SU-DHL-6 (cell line): ENCODE measurements around the gene NPFF.

Experiments used
- H2AFZ ChIP-seq: fragments of 200-600 bp; sonication (generic); 2 replicates; pipeline ENCODE4 v1.6.1; 2014; ENCODE audit warnings: low read depth, mild to moderate bottlenecking, moderate library complexity, mixed read lengths, antibody characterized with exemption, low read length; ENCODE audit not compliant: severe bottlenecking
- H3F3A ChIP-seq: fragments of 200-600 bp; shearing (Covaris generic); 2 replicates; pipeline ENCODE4 v1.6.0; 2016; ENCODE audit warnings: antibody characterized with exemption, mild to moderate bottlenecking; ENCODE audit not compliant: insufficient read depth
- H3K27ac ChIP-seq: fragments of 200-600 bp; sonication (generic); 2 replicates; pipeline ENCODE4 v1.5.1; 2016; ENCODE audit warnings: low read depth, mild to moderate bottlenecking, low read length, moderate library complexity, mixed read lengths
- H3K27me3 ChIP-seq: fragments of 200-600 bp; sonication (generic), shearing (Covaris generic); 2 replicates; pipeline ENCODE4 v1.6.0; 2014; ENCODE audit warnings: mild to moderate bottlenecking, low read length
- H3K36me3 ChIP-seq: fragments of 200-600 bp; sonication (generic); 2 replicates; pipeline ENCODE4 v1.6.1; 2014; ENCODE audit warnings: mild to moderate bottlenecking, low read length, mixed read lengths
- H3K4me2 ChIP-seq: fragments of 300-600, 200-600 bp; shearing (Covaris generic), sonication (generic); 2 replicates; pipeline ENCODE4 v1.6.0; 2014; ENCODE audit warnings: low read length, low read depth, mild to moderate bottlenecking; ENCODE audit not compliant: poor library complexity, severe bottlenecking
- H3K4me3 ChIP-seq: fragments of 200-600 bp; sonication (generic); 2 replicates; pipeline ENCODE4 v1.5.1; 2014; ENCODE audit warnings: antibody characterized with exemption, low read length, mild to moderate bottlenecking, mixed read lengths; ENCODE audit not compliant: insufficient read depth, poor library complexity, severe bottlenecking
- H3K79me2 ChIP-seq: fragments of 200-600 bp; sonication (generic); 2 replicates; pipeline ENCODE4 v1.6.1; 2014; ENCODE audit warnings: mild to moderate bottlenecking, low read length, moderate library complexity; ENCODE audit not compliant: insufficient read depth
- H3K9ac ChIP-seq: fragments of 200-600 bp; sonication (generic); 2 replicates; pipeline ENCODE4 v1.7.0; 2014; ENCODE audit warnings: mild to moderate bottlenecking, low read length
- H3K9me2 ChIP-seq: fragments of 200-600 bp; sonication (generic); replicated peaks from 2 replicates; pipeline ENCODE4 v1.6.1; 2014; ENCODE audit warnings: low read length; ENCODE audit not compliant: insufficient read depth
- H3K9me3 ChIP-seq: fragments of 200-600 bp; sonication (generic); 2 replicates; pipeline ENCODE4 v1.6.1; 2014; ENCODE audit warnings: low read length, mixed read lengths; ENCODE audit not compliant: insufficient read depth
- H4K20me1 ChIP-seq: fragments of 200-600 bp; sonication (generic); 2 replicates; pipeline ENCODE4 v1.6.1; 2014; ENCODE audit warnings: low read depth, mild to moderate bottlenecking, antibody characterized with exemption, low read length, moderate library complexity, mixed read lengths
- EZH2phosphoT487 ChIP-seq: fragments of 200-600 bp; sonication (generic), shearing (Covaris generic); conservative IDR thresholded peaks from 2 replicates; pipeline ENCODE4 v1.6.1; 2018; ENCODE audit warnings: mild to moderate bottlenecking, antibody characterized with exemption, low read length, moderate library complexity, mixed read lengths
- TF ChIP-seq, protein P1 (sequence below): fragments of 200-600 bp; sonication (generic); IDR thresholded peaks from one replicate; pipeline ENCODE4 v1.5.1; 2017; ENCODE audit warnings: antibody characterized with exemption, mild to moderate bottlenecking, low read length, moderate library complexity; ENCODE audit not compliant: insufficient read depth, poor library complexity, severe bottlenecking

Gene NPFF

DNA sequence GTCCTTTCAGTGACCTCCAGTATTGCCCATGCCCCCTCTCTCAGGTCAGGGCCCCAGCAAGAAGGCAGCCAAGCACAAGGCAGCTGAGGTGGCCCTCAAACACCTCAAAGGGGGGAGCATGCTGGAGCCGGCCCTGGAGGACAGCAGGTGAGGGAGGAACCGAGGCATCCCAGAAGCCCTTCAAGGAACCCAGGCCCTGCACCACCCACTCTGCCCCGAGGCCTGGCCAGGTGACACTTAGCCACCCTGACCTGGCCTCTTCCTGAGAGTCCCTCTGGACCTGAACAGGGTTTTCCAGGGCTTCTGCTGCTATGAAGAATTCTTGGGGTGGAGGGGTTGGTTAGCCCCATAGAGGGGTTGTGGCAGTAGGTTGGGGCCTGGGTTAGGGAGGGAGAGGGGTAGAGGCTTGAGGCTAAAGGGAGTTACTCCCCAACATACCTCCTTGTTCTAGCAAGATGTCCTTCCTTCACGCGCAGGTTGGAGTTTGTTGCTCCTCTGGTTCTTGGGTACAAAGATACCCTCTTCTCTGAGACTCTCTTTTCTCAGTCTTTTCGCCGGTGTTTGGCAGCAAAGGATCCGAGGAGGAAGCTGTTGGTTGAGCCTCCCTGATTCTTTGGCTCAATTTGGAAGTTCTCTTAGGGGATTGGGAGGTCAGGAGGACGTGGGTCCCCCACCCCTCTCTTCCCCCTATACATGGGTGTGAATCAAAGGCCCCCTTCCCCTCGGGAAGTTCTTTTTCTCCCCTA is 4.1 kb downstream of the NPFF start:
- no peaks in the 10 kb centered on the region for H3K9me2 ChIP-seq
- H3K4me2 ChIP-seq, result peak overlapping the region; percentile 74
- TF ChIP-seq EZH2phosphoT487, result no peak
- TF ChIP-seq, protein P1, sequence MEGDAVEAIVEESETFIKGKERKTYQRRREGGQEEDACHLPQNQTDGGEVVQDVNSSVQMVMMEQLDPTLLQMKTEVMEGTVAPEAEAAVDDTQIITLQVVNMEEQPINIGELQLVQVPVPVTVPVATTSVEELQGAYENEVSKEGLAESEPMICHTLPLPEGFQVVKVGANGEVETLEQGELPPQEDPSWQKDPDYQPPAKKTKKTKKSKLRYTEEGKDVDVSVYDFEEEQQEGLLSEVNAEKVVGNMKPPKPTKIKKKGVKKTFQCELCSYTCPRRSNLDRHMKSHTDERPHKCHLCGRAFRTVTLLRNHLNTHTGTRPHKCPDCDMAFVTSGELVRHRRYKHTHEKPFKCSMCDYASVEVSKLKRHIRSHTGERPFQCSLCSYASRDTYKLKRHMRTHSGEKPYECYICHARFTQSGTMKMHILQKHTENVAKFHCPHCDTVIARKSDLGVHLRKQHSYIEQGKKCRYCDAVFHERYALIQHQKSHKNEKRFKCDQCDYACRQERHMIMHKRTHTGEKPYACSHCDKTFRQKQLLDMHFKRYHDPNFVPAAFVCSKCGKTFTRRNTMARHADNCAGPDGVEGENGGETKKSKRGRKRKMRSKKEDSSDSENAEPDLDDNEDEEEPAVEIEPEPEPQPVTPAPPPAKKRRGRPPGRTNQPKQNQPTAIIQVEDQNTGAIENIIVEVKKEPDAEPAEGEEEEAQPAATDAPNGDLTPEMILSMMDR, result no peak
- no peak overlapping the region for H2AFZ ChIP-seq
- H3K27me3 ChIP-seq, result no peaks in the 10 kb centered on the region
- no peaks in the 10 kb centered on the region for H3K9me3 ChIP-seq
- H3K79me2 ChIP-seq, result peaks cover 13% of the 10 kb centered on the region
- H3K27ac ChIP-seq, result no peak overlapping the region
- no peak overlapping the region for H3K4me3 ChIP-seq
- no peak overlapping the region for H3K9ac ChIP-seq
- H3K36me3 ChIP-seq, result no peaks in the 10 kb centered on the region
- no peaks in the 10 kb centered on the region for H4K20me1 ChIP-seq
- peaks cover 7% of the 10 kb centered on the region; the same call in 1 of the 2 replicates for H3F3A ChIP-seq

DNA sequence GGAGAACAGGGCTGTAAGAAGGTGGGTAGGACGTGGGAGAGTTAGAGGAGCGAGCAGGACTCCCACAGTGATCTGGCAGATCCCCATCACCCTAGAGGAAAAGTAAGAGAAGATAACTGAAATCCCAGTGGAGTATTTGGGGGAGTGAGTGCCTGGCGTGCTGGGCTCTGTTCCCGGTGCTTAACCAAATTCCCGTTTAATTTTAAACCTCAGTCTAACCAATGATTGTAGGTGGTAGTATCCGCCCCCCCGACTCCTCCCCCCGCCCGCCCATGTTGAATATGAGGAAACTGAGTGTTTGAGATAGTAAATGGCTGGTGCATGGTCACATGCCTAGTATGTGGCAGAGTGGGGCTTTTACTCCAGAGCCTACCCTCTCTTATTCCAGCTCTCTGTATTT is 5.0 kb downstream of the NPFF start:
- TF ChIP-seq, protein P1, result no peak
- no peak for TF ChIP-seq EZH2phosphoT487
- Histone ChIP-seq H3F3A (peaks cover 7% of the 10 kb centered on the region; the same call in 1 of the 2 replicates), H3K9me3 (no peaks in the 10 kb centered on the region), H3K4me2 (peak overlapping the region; percentile 74), H2AFZ (no peak overlapping the region), H4K20me1 (no peaks in the 10 kb centered on the region), H3K36me3 (no peaks in the 10 kb centered on the region), H3K9ac (peak overlapping the region; percentile 82), H3K27ac (no peak overlapping the region), H3K79me2 (peaks cover 13% of the 10 kb centered on the region), H3K4me3 (peak overlapping the region; percentile 67), H3K27me3 (no peaks in the 10 kb centered on the region), H3K9me2 (no peaks in the 10 kb centered on the region)

DNA sequence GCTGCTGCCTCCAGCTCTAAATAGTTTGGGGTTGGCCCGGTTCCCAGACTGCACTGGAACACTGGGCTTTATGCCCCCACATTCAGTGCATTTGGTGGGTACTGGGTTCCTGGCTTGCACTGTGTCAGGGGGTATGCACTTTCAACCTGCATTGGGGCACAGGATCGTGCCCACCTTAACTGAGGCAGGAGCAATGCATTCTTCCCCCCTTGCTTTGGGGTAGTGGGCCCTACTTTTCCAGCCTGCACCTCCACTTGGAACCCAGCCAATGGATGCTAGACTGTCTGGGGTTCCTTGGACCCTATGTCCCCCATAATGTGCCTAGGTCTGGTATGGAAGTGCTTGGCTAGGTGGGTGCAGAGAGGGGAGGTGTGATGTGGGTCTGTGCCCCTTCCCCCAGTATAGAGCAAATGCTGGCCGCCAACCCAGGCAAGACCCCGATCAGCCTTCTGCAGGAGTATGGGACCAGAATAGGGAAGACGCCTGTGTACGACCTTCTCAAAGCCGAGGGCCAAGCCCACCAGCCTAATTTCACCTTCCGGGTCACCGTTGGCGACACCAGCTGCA is 5.6 kb downstream of the NPFF start:
- Histone ChIP-seq H3K9ac (peak overlapping the region; percentile 82), H3K79me2 (peaks cover 13% of the 10 kb centered on the region), H4K20me1 (no peaks in the 10 kb centered on the region), H3F3A (peaks cover 7% of the 10 kb centered on the region; the same call in 1 of the 2 replicates), H3K4me2 (peak overlapping the region; percentile 74), H3K4me3 (peak overlapping the region; percentile 67), H3K27ac (peak overlapping the region; percentile 87), H3K9me3 (no peaks in the 10 kb centered on the region), H2AFZ (peak overlapping the region; percentile 75), H3K27me3 (no peaks in the 10 kb centered on the region), H3K36me3 (no peaks in the 10 kb centered on the region), H3K9me2 (no peaks in the 10 kb centered on the region)
- TF ChIP-seq, protein P1, result no peak
- TF ChIP-seq EZH2phosphoT487, result no peak
